K562 (cell line): Measurements from ENCODE around the gene ZC3H12C. TPM values are rescaled to one million over a fixed set of nuclear protein-coding genes. Genes with fewer than 3 reads are reported as not detected.

Experiments used
- ATAC-seq: fragments of 200-7000 bp; cut with Tn5 transposase; 3 replicates; pipeline ENCODE4 v1.9.1; 2020; ENCODE audit warnings: moderate library complexity
- BruUV-seq: library from RNA; stranded (reverse); fragments of 400-500 nt; replicated peaks from 2 replicates; lab custom pipeline; 2021; lab: Mats Ljungman, UMichigan
- CTCF ChIA-PET: fragments of 300-600 bp; formaldehyde crosslinking; extraction: SDS; loops from one replicate; lab custom pipeline; 2021; ENCODE audit warnings: low intra/inter-chr PET ratio; lab: Yijun Ruan, JAX
- POLR2A ChIA-PET: fragments of 300-600, 350-650 bp; sonication (Branson Sonifier 250); formaldehyde crosslinking; extraction: SDS; loops from one replicate; lab custom pipeline; 2021; ENCODE audit warnings: antibody characterized with exemption, inconsistent platforms; lab: Yijun Ruan, JAX
- DNase-seq, 4 experiments: peaks; one replicate each; pipeline versions ENCODE4 v3.0.0 to v3.0.0-alpha.2; 2011 to 2018; ENCODE audit warnings: low spot score in 3 of 4, mixed read lengths in 3 of 4; ENCODE audit errors: extremely low read depth in 1 of 4
- FAIRE-seq: peaks from 2 replicates; lab custom pipeline; 2011; peaks lifted over from hg19 to GRCh38; lab: Jason Lieb, UNC
- H2AFZ ChIP-seq: 2 replicates; pipeline ENCODE4 v1.6.0; 2011; ENCODE audit warnings: low read depth, low read length, control low read depth, inconsistent platforms
- H3K27ac ChIP-seq: fragments of 200-600 bp; 3 replicates; pipeline ENCODE4 v1.8.0; 2011; ENCODE audit warnings: low read depth, mild to moderate bottlenecking, control low read depth, inconsistent platforms, low read length, moderate library complexity, mixed read lengths; ENCODE audit errors: extremely low read depth
- H3K27me3 ChIP-seq, 2 experiments: fragments of 300-600 bp in 1 of 2; 2 replicates in 1 of 2; 3 replicates in 1 of 2; pipeline versions ENCODE4 v1.6.0 to v1.8.0; 2011; ENCODE audit warnings: inconsistent platforms in 2 of 2, low read length in 2 of 2, mild to moderate bottlenecking in 1 of 2, mixed read lengths in 1 of 2, moderate library complexity in 1 of 2; ENCODE audit not compliant: control insufficient read depth in 2 of 2, insufficient read depth in 2 of 2
- H3K36me3 ChIP-seq: fragments of 300-600 bp; 3 replicates; pipeline ENCODE4 v1.8.0; 2011; ENCODE audit warnings: mild to moderate bottlenecking, low read length, inconsistent platforms; ENCODE audit not compliant: control insufficient read depth, insufficient read depth
- H3K4me1 ChIP-seq, 2 experiments: fragments of 200-600 bp in 1 of 2; replicated peaks in 1 of 2; 2 replicates in 1 of 2; 3 replicates in 1 of 2; pipeline versions ENCODE4 v1.5.1 to v1.8.0; 2011; ENCODE audit warnings: inconsistent platforms in 2 of 2, low read length in 2 of 2, mild to moderate bottlenecking in 1 of 2, mixed read lengths in 1 of 2, moderate library complexity in 1 of 2; ENCODE audit not compliant: control insufficient read depth in 2 of 2, insufficient read depth in 2 of 2
- H3K4me2 ChIP-seq: 2 replicates; pipeline ENCODE4 v1.6.1; 2011; ENCODE audit warnings: low read length, control low read depth, inconsistent platforms, mixed read lengths; ENCODE audit not compliant: insufficient read depth
- H3K4me3 ChIP-seq: fragments of 200-600 bp; sonication (generic), shearing (Covaris generic); 2 replicates; pipeline ENCODE4 v1.5.1; 2016; ENCODE audit warnings: control low read depth, inconsistent platforms
- H3K79me2 ChIP-seq: fragments of 200-600 bp; 3 replicates; pipeline ENCODE4 v1.8.0; 2011; ENCODE audit warnings: low read length, inconsistent platforms; ENCODE audit not compliant: control insufficient read depth, insufficient read depth
- H3K9ac ChIP-seq, 2 experiments: 2 replicates each; pipeline versions ENCODE4 v1.6.0 to v1.6.1; 2011; ENCODE audit warnings: low read depth in 2 of 2, low read length in 2 of 2, control low read depth in 1 of 2, inconsistent platforms in 1 of 2, mild to moderate bottlenecking in 1 of 2, mixed read lengths in 1 of 2; ENCODE audit not compliant: insufficient read depth in 1 of 2
- H3K9me1 ChIP-seq: one replicate; pipeline ENCODE4 v1.6.0; 2011; ENCODE audit warnings: inconsistent platforms, mild to moderate bottlenecking, low read length, moderate library complexity; ENCODE audit not compliant: control insufficient read depth, insufficient read depth
- H3K9me3 ChIP-seq: replicated peaks from 2 replicates; pipeline ENCODE4 v1.5.1; 2011; ENCODE audit warnings: low read depth, low read length, inconsistent platforms; ENCODE audit not compliant: control insufficient read depth, insufficient read depth
- H4K20me1 ChIP-seq: replicated peaks from 2 replicates; pipeline ENCODE4 v1.6.1; 2011; ENCODE audit warnings: low read length, inconsistent platforms, mixed read lengths; ENCODE audit not compliant: control insufficient read depth, insufficient read depth
- ETV1 ChIP-seq: fragments of 450-650 bp; conservative IDR thresholded peaks from 2 replicates; pipeline ENCODE4 v1.6.1; 2016; ENCODE audit warnings: missing genetic modification characterization, control low read depth, low read depth, missing compliant biosample characterization
- SMAD3 ChIP-seq: fragments of 450-650 bp; formaldehyde crosslinking; conservative IDR thresholded peaks from 2 replicates; pipeline ENCODE4 v1.4.0; 2020; ENCODE audit warnings: mild to moderate bottlenecking
- SP1 ChIP-seq: sonication (generic); formaldehyde crosslinking; IDR thresholded peaks from 2 replicates; pipeline ENCODE4 v1.8.1; 2022; ENCODE audit warnings: mild to moderate bottlenecking, missing genetic modification reagents
- SUPT5H ChIP-seq: fragments of 450-650 bp; IDR thresholded peaks from 2 replicates; pipeline ENCODE4 v1.6.1; 2016
- TFAP4 ChIP-seq: sonication (generic); formaldehyde crosslinking; IDR thresholded peaks from 2 replicates; pipeline ENCODE4 v1.8.0; 2022; ENCODE audit warnings: missing genetic modification reagents, mild to moderate bottlenecking, moderate library complexity, borderline replicate concordance
- ZNF57 ChIP-seq: fragments of 450-650 bp; formaldehyde crosslinking; IDR thresholded peaks from 2 replicates; pipeline ENCODE4 v1.4.0; 2020; ENCODE audit warnings: mild to moderate bottlenecking, moderate library complexity
- ZNF589 ChIP-seq: fragments of 200-800 bp; sonication (Bioruptor generic); IDR thresholded peaks from 2 replicates; pipeline ENCODE4 v1.6.1; 2016; ENCODE audit warnings: low read depth, missing genetic modification characterization, missing compliant biosample characterization
- WGBS: fragments of 100-300 bp; shearing (Covaris generic); methylation state at CpG from one replicate; pipeline ENCODE4 v1.1.6; 2016; ENCODE audit warnings: low coverage, mixed read lengths; ENCODE audit not compliant: insufficient coverage; ENCODE audit errors: missing lambda C conversion rate; 5-methylcytosine and 5-hydroxymethylcytosine counted together
- in situ Hi-C: fragments of 300-500 bp; cut with MboI; formaldehyde crosslinking; loops from 4 replicates; pipeline ENCODE4 v1.15.0; 2018; ENCODE audit warnings: inconsistent platforms, mixed read lengths
- intact Hi-C: fragments of 100-400 bp; cut with micrococcal nuclease; formaldehyde crosslinking; loops from 2 replicates; pipeline ENCODE4 v1.14.2; 2022
- polyA plus RNA-seq, 8 experiments: library from polyadenylated mRNA; depleted of rRNA in 4 of 8; stranded (reverse) in 5 of 8; unstranded in 3 of 8; fragments of >200 nt; fragmentation: Nextera tagmentation in 2 of 8; fragmentation: Illumina TruSeq in 1 of 8; extraction: Ambion mirVana in 2 of 8; extraction: Trizol in 1 of 8; gene quantifications; 2 replicates each; pipeline versions ENCODE4 v1.2.1 to v1.2.3, GENCODE V29; 2011 to 2014; ENCODE audit warnings: inconsistent platforms in 1 of 8, missing spikeins in 1 of 8
- total RNA-seq, 7 experiments: library from RNA; depleted of rRNA in 6 of 7; stranded (reverse); fragments of >200 nt in 6 of 7; fragmentation: Illumina TruSeq in 2 of 7; extraction: Trizol in 2 of 7; gene quantifications; 2 replicates each; pipeline versions ENCODE4 v1.2.1 to v1.2.3, GENCODE V29; 2011 to 2021; ENCODE audit warnings: low replicate concordance in 1 of 7
- TF ChIP-seq, protein P1 (sequence below), 2 experiments: fragments of 450-650 bp; IDR thresholded peaks; 2 replicates each; pipeline ENCODE4 v1.6.1; 2016; ENCODE audit warnings: mild to moderate bottlenecking in 2 of 2, borderline replicate concordance in 1 of 2, low read depth in 1 of 2, moderate library complexity in 1 of 2

ZC3H12C gene
- total and polyA plus RNA-seq, 9 of the 15 experiments (the other 6 are each of a cell fraction or from before 2014, with no cell fraction given), result 0.56 to 5.9 (median 3.3) TPM

DNA sequence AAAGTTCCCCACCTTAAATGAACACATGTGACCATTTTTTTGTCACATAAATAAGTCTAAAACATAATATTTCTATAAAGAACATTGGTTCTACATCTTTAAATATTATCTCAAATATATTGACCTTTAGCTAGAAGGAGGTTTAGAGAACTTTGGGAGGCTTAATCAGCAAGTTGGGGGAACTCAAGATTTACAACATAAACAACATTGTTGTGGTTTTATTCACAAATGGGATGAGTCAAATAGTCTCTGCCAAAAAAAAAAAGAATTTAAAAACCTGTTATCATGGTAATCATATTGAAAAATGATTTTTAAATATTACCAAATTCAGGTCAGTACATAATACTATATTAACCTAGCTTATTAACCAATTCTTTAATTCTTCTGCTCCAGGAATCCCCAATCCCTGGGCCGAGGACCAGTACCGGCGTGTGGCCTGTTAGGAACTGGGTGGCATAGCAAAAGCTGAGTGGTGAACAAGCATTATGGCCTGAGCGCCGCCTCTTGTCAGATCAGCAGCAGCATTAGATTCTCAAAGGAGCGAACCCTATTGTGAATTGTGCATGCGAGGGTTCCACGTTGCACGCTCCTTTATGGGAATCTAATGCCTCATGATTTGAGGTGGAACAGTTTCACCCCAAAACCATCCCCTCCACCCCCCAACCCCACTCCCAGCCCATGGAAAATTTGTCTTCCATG lies 105.0 kb downstream of the ZC3H12C start:
- Histone ChIP-seq H3K27ac (no peak overlapping the region), H4K20me1 (no peaks in the 10 kb centered on the region), H3K4me3 (no peak overlapping the region), H3K9me1 (no peaks in the 10 kb centered on the region), H3K4me2 (no peak overlapping the region), H2AFZ (no peak overlapping the region), H3K4me1 (no peaks in the 10 kb centered on the region; a peak in 1 of 5 replicates), H3K9ac (no peak overlapping the region), H3K9me3 (no peaks in the 10 kb centered on the region), H3K79me2 (no peaks in the 10 kb centered on the region), H3K36me3 (no peaks in the 10 kb centered on the region), H3K27me3 (no peaks in the 10 kb centered on the region)
- CTCF ChIA-PET, result no interaction called here
- WGBS, result 73% methylated on average over 9 of the region's 9 CpGs
- no peak for DNase-seq
- FAIRE-seq, result no peak
- intact Hi-C loops (loop anchor here (10.0 kb wide), 1 partner anchor 343 kb away; no protein-coding TSS in a partner anchor), in situ Hi-C loops (loop anchor here (25.0 kb wide), 1 partner anchor 1039 kb away; the partner anchor contains the start of gene POU2AF2)
- POLR2A ChIA-PET, result interaction anchor here (0.6 to 1.0 kb wide), 3 partner anchors 15 to 1798 kb away, joined by 3 to 5 read pairs (median 4); no protein-coding TSS in a partner anchor
- ATAC-seq, result no peak
- no TSS peak for BruUV-seq
- no peak for TF ChIP-seq ZNF57 (CRISPR knock-in tag)
- TF ChIP-seq SMAD3 (CRISPR knock-in tag), result no peak
- no peak for TF ChIP-seq ETV1
- TF ChIP-seq SUPT5H, result no peak
- TF ChIP-seq SP1, result no peak
- TF ChIP-seq, protein P1, sequence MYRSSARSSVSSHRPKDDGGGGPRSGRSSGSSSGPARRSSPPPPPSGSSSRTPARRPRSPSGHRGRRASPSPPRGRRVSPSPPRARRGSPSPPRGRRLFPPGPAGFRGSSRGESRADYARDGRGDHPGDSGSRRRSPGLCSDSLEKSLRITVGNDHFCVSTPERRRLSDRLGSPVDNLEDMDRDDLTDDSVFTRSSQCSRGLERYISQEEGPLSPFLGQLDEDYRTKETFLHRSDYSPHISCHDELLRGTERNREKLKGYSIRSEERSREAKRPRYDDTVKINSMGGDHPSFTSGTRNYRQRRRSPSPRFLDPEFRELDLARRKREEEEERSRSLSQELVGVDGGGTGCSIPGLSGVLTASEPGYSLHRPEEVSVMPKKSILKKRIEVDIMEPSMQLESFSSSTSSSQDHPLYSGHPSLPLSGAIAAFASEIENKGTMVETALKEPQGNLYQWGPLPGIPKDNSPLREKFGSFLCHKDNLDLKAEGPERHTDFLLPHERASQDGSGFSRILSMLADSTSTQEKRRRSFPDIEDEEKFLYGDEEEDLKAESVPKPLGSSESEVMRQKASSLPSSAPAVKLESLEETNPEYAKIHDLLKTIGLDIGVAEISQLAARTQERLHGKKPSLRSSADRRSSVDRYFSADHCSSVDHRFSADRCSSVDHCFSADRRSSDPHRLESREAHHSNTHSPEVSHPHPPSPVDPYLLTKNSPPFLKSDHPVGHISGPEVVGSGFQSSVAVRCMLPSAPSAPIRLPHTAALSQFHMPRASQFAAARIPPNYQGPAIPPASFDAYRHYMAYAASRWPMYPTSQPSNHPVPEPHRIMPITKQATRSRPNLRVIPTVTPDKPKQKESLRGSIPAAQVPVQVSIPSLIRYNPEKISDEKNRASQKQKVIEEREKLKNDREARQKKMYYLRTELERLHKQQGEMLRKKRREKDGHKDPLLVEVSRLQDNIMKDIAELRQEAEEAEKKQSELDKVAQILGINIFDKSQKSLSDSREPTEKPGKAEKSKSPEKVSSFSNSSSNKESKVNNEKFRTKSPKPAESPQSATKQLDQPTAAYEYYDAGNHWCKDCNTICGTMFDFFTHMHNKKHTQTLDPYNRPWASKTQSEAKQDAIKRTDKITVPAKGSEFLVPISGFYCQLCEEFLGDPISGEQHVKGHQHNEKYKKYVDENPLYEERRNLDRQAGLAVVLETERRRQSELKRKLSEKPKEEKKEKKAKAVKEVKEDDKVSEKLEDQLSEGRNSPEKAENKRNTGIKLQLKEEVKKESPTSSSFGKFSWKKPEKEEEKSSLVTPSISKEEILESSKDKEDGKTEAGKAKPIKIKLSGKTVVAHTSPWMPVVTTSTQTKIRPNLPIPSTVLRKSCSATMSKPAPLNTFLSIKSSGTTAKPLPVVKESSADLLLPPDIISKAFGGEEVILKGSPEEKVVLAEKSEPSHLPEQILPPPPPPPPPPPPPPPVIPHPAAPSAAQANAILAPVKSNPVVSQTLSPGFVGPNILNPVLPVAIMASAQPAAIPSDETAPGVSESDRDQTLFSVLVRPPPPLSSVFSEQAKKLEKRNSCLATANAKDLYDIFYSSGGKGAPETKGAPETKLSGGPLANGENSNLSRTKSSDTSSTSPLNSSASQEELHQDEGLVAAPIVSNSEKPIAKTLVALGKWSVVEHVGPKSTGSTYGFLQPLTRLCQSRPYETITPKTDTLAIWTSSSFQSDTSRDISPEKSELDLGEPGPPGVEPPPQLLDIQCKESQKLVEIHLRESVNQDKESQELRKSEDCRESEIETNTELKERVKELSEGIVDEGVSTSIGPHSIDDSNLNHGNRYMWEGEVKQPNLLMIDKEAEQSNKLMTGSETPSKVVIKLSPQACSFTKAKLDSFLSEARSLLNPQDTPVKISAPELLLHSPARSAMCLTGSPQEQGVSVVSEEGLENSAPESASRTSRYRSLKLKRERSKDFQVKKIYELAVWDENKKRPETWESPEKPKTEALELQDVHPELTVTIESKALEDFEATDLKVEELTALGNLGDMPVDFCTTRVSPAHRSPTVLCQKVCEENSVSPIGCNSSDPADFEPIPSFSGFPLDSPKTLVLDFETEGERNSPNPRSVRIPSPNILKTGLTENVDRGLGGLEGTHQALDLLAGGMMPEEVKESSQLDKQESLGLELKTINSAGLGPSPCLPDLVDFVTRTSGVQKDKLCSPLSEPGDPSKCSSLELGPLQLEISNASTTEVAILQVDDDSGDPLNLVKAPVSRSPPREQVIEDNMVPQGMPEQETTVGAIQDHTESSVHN (IDR thresholded peaks at IDR 0.05; ENCODE audit: borderline replicate concordance in 1 of 2, low read depth in 1 of 2), result no peak
- TF ChIP-seq TFAP4 (CRISPR knock-in tag), result no peak
- TF ChIP-seq ZNF589 (CRISPR knock-in tag), result no peak
